ENCODE results near the gene MEG3.

Gene MEG3

GRCh38 chr14:100825713-100826331 lies at the start of gene MEG3:
TSS of gene MEG3 (plus strand) at chr14:100826118.
- Histone ChIP-seq H3K4me3 (ENCODE audit: low read length) (no peak within 1 kb of the TSS), H3K27me3 (ENCODE audit: control insufficient read depth, insufficient read depth, low read length) (peaks cover 22% of the 10 kb centered on the region), H3K9ac (ENCODE audit: low read length) (no peak within 1 kb of the TSS)

GRCh38 chr14:100776681-100777365 lies 49.1 kb upstream of the MEG3 start:
- H3K27me3 ChIP-seq (ENCODE audit: control insufficient read depth, insufficient read depth, low read length) = no peaks in the 10 kb centered on the region

More at GRCh38 chr14:100825713-100826331, at the start of gene MEG3:
- Histone ChIP-seq H3K9me3 (ENCODE audit: control insufficient read depth, low read length) (no peaks in the 10 kb centered on the region), H3K4me1 (ENCODE audit: control insufficient read depth, insufficient read depth, low read length) (no peaks in the 10 kb centered on the region), H3K36me3 (ENCODE audit: control insufficient read depth, insufficient read depth, low read length) (no peaks in the 10 kb centered on the region)

GRCh38 chr14:100777366-100777817 lies 48.5 kb upstream of the MEG3 start:
- Histone ChIP-seq H3K9me3 (ENCODE audit: control insufficient read depth, low read length) (no peaks in the 10 kb centered on the region), H3K9ac (ENCODE audit: low read length) (no peak overlapping the region), H3K4me3 (ENCODE audit: low read length) (no peak overlapping the region), H3K36me3 (ENCODE audit: control insufficient read depth, insufficient read depth, low read length) (no peaks in the 10 kb centered on the region), H3K4me1 (ENCODE audit: control insufficient read depth, insufficient read depth, low read length) (no peaks in the 10 kb centered on the region), H3K27me3 (ENCODE audit: control insufficient read depth, insufficient read depth, low read length) (no peaks in the 10 kb centered on the region)

More at GRCh38 chr14:100776681-100777365, 49.1 kb upstream of the MEG3 start:
- Histone ChIP-seq H3K36me3 (ENCODE audit: control insufficient read depth, insufficient read depth, low read length) (no peaks in the 10 kb centered on the region), H3K4me1 (ENCODE audit: control insufficient read depth, insufficient read depth, low read length) (no peaks in the 10 kb centered on the region), H3K4me3 (ENCODE audit: low read length) (no peak overlapping the region), H3K9me3 (ENCODE audit: control insufficient read depth, low read length) (no peaks in the 10 kb centered on the region), H3K9ac (ENCODE audit: low read length) (no peak overlapping the region)

GRCh38 chr14:100777818-100778525 lies 47.9 kb upstream of the MEG3 start:
- no peaks in the 10 kb centered on the region for H3K4me1 ChIP-seq (ENCODE audit: control insufficient read depth, insufficient read depth, low read length)
- no peaks in the 10 kb centered on the region for H3K36me3 ChIP-seq (ENCODE audit: control insufficient read depth, insufficient read depth, low read length)
- H3K9ac ChIP-seq (ENCODE audit: low read length) = no peak overlapping the region
- no peak overlapping the region for H3K4me3 ChIP-seq (ENCODE audit: low read length)
- H3K9me3 ChIP-seq (ENCODE audit: control insufficient read depth, low read length) = no peaks in the 10 kb centered on the region
- no peaks in the 10 kb centered on the region for H3K27me3 ChIP-seq (ENCODE audit: control insufficient read depth, insufficient read depth, low read length)

GRCh38 chr14:100778526-100778882 lies 47.4 kb upstream of the MEG3 start:
- no peak overlapping the region for H3K4me3 ChIP-seq (ENCODE audit: low read length)
- no peaks in the 10 kb centered on the region for H3K9me3 ChIP-seq (ENCODE audit: control insufficient read depth, low read length)
- no peaks in the 10 kb centered on the region for H3K4me1 ChIP-seq (ENCODE audit: control insufficient read depth, insufficient read depth, low read length)
- H3K27me3 ChIP-seq (ENCODE audit: control insufficient read depth, insufficient read depth, low read length) = peaks cover 3% of the 10 kb centered on the region
- H3K36me3 ChIP-seq (ENCODE audit: control insufficient read depth, insufficient read depth, low read length) = no peaks in the 10 kb centered on the region
- no peak overlapping the region for H3K9ac ChIP-seq (ENCODE audit: low read length)

GRCh38 chr14:100778951-100779690 lies 46.8 kb upstream of the MEG3 start:
- Histone ChIP-seq H3K27me3 (ENCODE audit: control insufficient read depth, insufficient read depth, low read length) (peaks cover 3% of the 10 kb centered on the region), H3K4me1 (ENCODE audit: control insufficient read depth, insufficient read depth, low read length) (no peaks in the 10 kb centered on the region), H3K9me3 (ENCODE audit: control insufficient read depth, low read length) (no peaks in the 10 kb centered on the region), H3K9ac (ENCODE audit: low read length) (no peak overlapping the region), H3K36me3 (ENCODE audit: control insufficient read depth, insufficient read depth, low read length) (no peaks in the 10 kb centered on the region), H3K4me3 (ENCODE audit: low read length) (no peak overlapping the region)

GRCh38 chr14:100779691-100780080 lies 46.2 kb upstream of the MEG3 start:
- H3K9ac ChIP-seq (ENCODE audit: low read length) = no peak overlapping the region
- H3K27me3 ChIP-seq (ENCODE audit: control insufficient read depth, insufficient read depth, low read length) = peaks cover 3% of the 10 kb centered on the region

GRCh38 chr14:100780246-100780645 lies 45.7 kb upstream of the MEG3 start:
- no peaks in the 10 kb centered on the region for H3K9me3 ChIP-seq (ENCODE audit: control insufficient read depth, low read length)
- H3K4me1 ChIP-seq (ENCODE audit: control insufficient read depth, insufficient read depth, low read length) = no peaks in the 10 kb centered on the region
- no peak overlapping the region for H3K4me3 ChIP-seq (ENCODE audit: low read length)
- no peak overlapping the region for H3K9ac ChIP-seq (ENCODE audit: low read length)
- H3K36me3 ChIP-seq (ENCODE audit: control insufficient read depth, insufficient read depth, low read length) = no peaks in the 10 kb centered on the region
- H3K27me3 ChIP-seq (ENCODE audit: control insufficient read depth, insufficient read depth, low read length) = peaks cover 3% of the 10 kb centered on the region

More at GRCh38 chr14:100779691-100780080, 46.2 kb upstream of the MEG3 start:
- no peaks in the 10 kb centered on the region for H3K36me3 ChIP-seq (ENCODE audit: control insufficient read depth, insufficient read depth, low read length)
- no peaks in the 10 kb centered on the region for H3K4me1 ChIP-seq (ENCODE audit: control insufficient read depth, insufficient read depth, low read length)
- no peak overlapping the region for H3K4me3 ChIP-seq (ENCODE audit: low read length)
- H3K9me3 ChIP-seq (ENCODE audit: control insufficient read depth, low read length) = no peaks in the 10 kb centered on the region

GRCh38 chr14:100780646-100781355 lies 45.1 kb upstream of the MEG3 start:
- no peaks in the 10 kb centered on the region for H3K36me3 ChIP-seq (ENCODE audit: control insufficient read depth, insufficient read depth, low read length)
- H3K4me3 ChIP-seq (ENCODE audit: low read length) = no peak overlapping the region
- H3K4me1 ChIP-seq (ENCODE audit: control insufficient read depth, insufficient read depth, low read length) = no peaks in the 10 kb centered on the region
- peaks cover 3% of the 10 kb centered on the region for H3K27me3 ChIP-seq (ENCODE audit: control insufficient read depth, insufficient read depth, low read length)
- no peak overlapping the region for H3K9ac ChIP-seq (ENCODE audit: low read length)
- H3K9me3 ChIP-seq (ENCODE audit: control insufficient read depth, low read length) = no peaks in the 10 kb centered on the region

GRCh38 chr14:100781952-100782351 lies 44.0 kb upstream of the MEG3 start:
- Histone ChIP-seq H3K36me3 (ENCODE audit: control insufficient read depth, insufficient read depth, low read length) (no peaks in the 10 kb centered on the region), H3K4me3 (ENCODE audit: low read length) (no peak overlapping the region), H3K4me1 (ENCODE audit: control insufficient read depth, insufficient read depth, low read length) (no peaks in the 10 kb centered on the region), H3K9me3 (ENCODE audit: control insufficient read depth, low read length) (no peaks in the 10 kb centered on the region), H3K27me3 (ENCODE audit: control insufficient read depth, insufficient read depth, low read length) (peaks cover 3% of the 10 kb centered on the region), H3K9ac (ENCODE audit: low read length) (no peak overlapping the region)

GRCh38 chr14:100782516-100783320 lies 43.2 kb upstream of the MEG3 start:
- Histone ChIP-seq H3K4me3 (ENCODE audit: low read length) (no peak overlapping the region), H3K36me3 (ENCODE audit: control insufficient read depth, insufficient read depth, low read length) (no peaks in the 10 kb centered on the region), H3K27me3 (ENCODE audit: control insufficient read depth, insufficient read depth, low read length) (peaks cover 3% of the 10 kb centered on the region), H3K9me3 (ENCODE audit: control insufficient read depth, low read length) (no peaks in the 10 kb centered on the region), H3K4me1 (ENCODE audit: control insufficient read depth, insufficient read depth, low read length) (no peaks in the 10 kb centered on the region), H3K9ac (ENCODE audit: low read length) (no peak overlapping the region)
